NCI-H2107 treated with DMSO at 0.1 percent for 48 hours (cell line): ENCODE measurements around the gene LHFPL6.

Experiments used
- DNase-seq: peaks from one replicate; lab custom pipeline; 2025; ENCODE audit not compliant: unreplicated experiment; lab: John Stamatoyannopoulos, UW

The LHFPL6 gene

GRCh38 chr13:39481491-39481890 is 121.5 kb downstream of the LHFPL6 start:
- DNase-seq, result no peak

GRCh38 chr13:39474600-39474999 is 128.4 kb downstream of the LHFPL6 start:
- DNase-seq, result no peak

GRCh38 chr13:39469676-39470075 is 133.3 kb downstream of the LHFPL6 start:
- DNase-seq, result no peak

GRCh38 chr13:39468306-39468705 is 134.7 kb downstream of the LHFPL6 start:
- DNase-seq, result no peak

GRCh38 chr13:39463611-39464010 is 139.4 kb downstream of the LHFPL6 start:
- DNase-seq, result no peak

GRCh38 chr13:39462906-39463305 is 140.1 kb downstream of the LHFPL6 start:
- no peak for DNase-seq

- no peak for DNase-seq
Observed at GRCh38 chr13:39462428-39462827, 140.6 kb downstream of the LHFPL6 start.

- no peak for DNase-seq
Observed at GRCh38 chr13:39461685-39462266, 141.2 kb downstream of the LHFPL6 start.

- no peak for DNase-seq
Observed at GRCh38 chr13:39457274-39457673, 145.7 kb downstream of the LHFPL6 start.

- no peak for DNase-seq
Observed at GRCh38 chr13:39455521-39456175, 147.3 kb downstream of the LHFPL6 start.

- peak; percentile 35 for DNase-seq
Observed at GRCh38 chr13:39452834-39453233, 150.2 kb downstream of the LHFPL6 start.

- no peak for DNase-seq
Observed at GRCh38 chr13:39452417-39452816, 150.6 kb downstream of the LHFPL6 start.

GRCh38 chr13:39451860-39452301 is 151.1 kb downstream of the LHFPL6 start:
- peak; percentile 89 for DNase-seq

GRCh38 chr13:39451301-39451700 is 151.7 kb downstream of the LHFPL6 start:
- peak; percentile 67 for DNase-seq

- DNase-seq, result no peak
Observed at GRCh38 chr13:39450176-39450575, 152.8 kb downstream of the LHFPL6 start.

GRCh38 chr13:39448834-39449233 is 154.2 kb downstream of the LHFPL6 start:
- DNase-seq, result peak; percentile 58

- DNase-seq, result no peak
Observed at GRCh38 chr13:39446865-39447264, 156.1 kb downstream of the LHFPL6 start.

- DNase-seq, result no peak
Observed at GRCh38 chr13:39444866-39445265, 158.1 kb downstream of the LHFPL6 start.

GRCh38 chr13:39433651-39434050 is 169.3 kb downstream of the LHFPL6 start:
- DNase-seq, result no peak

- DNase-seq, result no peak
Observed at GRCh38 chr13:39432196-39432595, 170.8 kb downstream of the LHFPL6 start.

- no peak for DNase-seq
Observed at GRCh38 chr13:39422845-39423565, 180.0 kb downstream of the LHFPL6 start.

- DNase-seq, result peak; percentile 54
Observed at GRCh38 chr13:39419876-39420275, 183.1 kb downstream of the LHFPL6 start.
